GM12878 (cell line): ENCODE measurements around the gene VIL1. TPM values are rescaled to one million over a fixed set of nuclear protein-coding genes. Genes with fewer than 3 reads are reported as not detected.

Experiments used
- ATF7 ChIP-seq: fragments of 450-650 bp; IDR thresholded peaks from 2 replicates; pipeline ENCODE4 v1.6.1; 2016; ENCODE audit warnings: low read depth, mild to moderate bottlenecking
- CUX1 ChIP-seq: IDR thresholded peaks from 2 replicates; pipeline ENCODE4 v1.6.1; 2012; ENCODE audit warnings: improper control_type of control experiment, low read depth, low read length; ENCODE audit not compliant: insufficient replicate concordance
- FOXK2 ChIP-seq: fragments of 450-650 bp; IDR thresholded peaks from 2 replicates; pipeline ENCODE4 v1.6.1; 2017; ENCODE audit warnings: mild to moderate bottlenecking, moderate library complexity
- HDAC6 ChIP-seq: fragments of 200-600 bp; sonication (generic); IDR thresholded peaks from one replicate; pipeline ENCODE4 v1.8.0; 2017; ENCODE audit warnings: antibody characterized with exemption; ENCODE audit not compliant: unreplicated experiment
- KAT2A ChIP-seq: conservative IDR thresholded peaks from 2 replicates; pipeline ENCODE4 v1.6.1; 2011; ENCODE audit warnings: low read depth, low read length; ENCODE audit not compliant: control insufficient read depth
- MXI1 ChIP-seq: fragments of 150-350 bp; IDR thresholded peaks from 2 replicates; pipeline ENCODE4 v1.6.1; 2011; ENCODE audit warnings: low read depth, mild to moderate bottlenecking, inconsistent platforms, low read length, improper control_type of control experiment
- MYC ChIP-seq: IDR thresholded peaks from 2 replicates; pipeline ENCODE4 v1.6.1; 2011; ENCODE audit warnings: mild to moderate bottlenecking, low read length, moderate library complexity, inconsistent platforms; ENCODE audit not compliant: insufficient read depth, insufficient replicate concordance, insufficient read length, severe bottlenecking
- POU2F2 ChIP-seq: IDR thresholded peaks from 3 replicates; pipeline ENCODE4 v1.6.1; 2011; ENCODE audit warnings: low read depth, mild to moderate bottlenecking, low read length, borderline replicate concordance
- RUNX3 ChIP-seq: IDR thresholded peaks from 2 replicates; pipeline ENCODE4 v1.6.1; 2012; ENCODE audit warnings: low read length, inconsistent platforms
- SREBF1 ChIP-seq: IDR thresholded peaks from 2 replicates; pipeline ENCODE4 v1.6.1; 2012; ENCODE audit warnings: mild to moderate bottlenecking, low read length
- SREBF2 ChIP-seq: IDR thresholded peaks from 2 replicates; pipeline ENCODE4 v1.6.1; 2012; ENCODE audit warnings: mild to moderate bottlenecking, low read length
- TCF7 ChIP-seq: IDR thresholded peaks from 2 replicates; pipeline ENCODE4 v1.6.1; 2014; ENCODE audit warnings: antibody characterized with exemption, borderline replicate concordance
- YY1 ChIP-seq: IDR thresholded peaks from 2 replicates; pipeline ENCODE4 v1.6.1; 2011; ENCODE audit warnings: low read depth, mild to moderate bottlenecking, low read length
- ZNF384 ChIP-seq: IDR thresholded peaks from 2 replicates; pipeline ENCODE4 v1.6.1; 2012; ENCODE audit warnings: low read depth, mild to moderate bottlenecking, low read length, improper control_type of control experiment, borderline replicate concordance
- polyA plus RNA-seq, 11 experiments: library from polyadenylated mRNA; depleted of rRNA in 4 of 11; unstranded in 6 of 11; stranded (reverse) in 5 of 11; fragments of >200 nt; fragmentation: Nextera tagmentation in 4 of 11; fragmentation: Illumina TruSeq in 1 of 11; extraction: Ambion mirVana in 4 of 11; extraction: Trizol in 1 of 11; gene quantifications; 1 replicate in 1 of 11; 2 replicates in 10 of 11; pipeline versions ENCODE4 v1.2.1 to v1.2.3, GENCODE V29; 2011 to 2016; ENCODE audit warnings: inconsistent platforms in 2 of 11, missing spikeins in 2 of 11, low read depth in 1 of 11
- total RNA-seq, 4 experiments: library from RNA; depleted of rRNA in 3 of 4; stranded (reverse); fragments of >200 nt in 3 of 4; fragmentation: Illumina TruSeq in 1 of 4; extraction: Trizol in 1 of 4; gene quantifications; 2 replicates each; pipeline versions ENCODE4 v1.2.1 to v1.2.3, GENCODE V29; 2013 to 2021
- TF ChIP-seq, protein P1 (sequence below): fragments of 450-650 bp; IDR thresholded peaks from 2 replicates; pipeline ENCODE4 v1.6.1; 2016; ENCODE audit warnings: mild to moderate bottlenecking
- TF ChIP-seq, protein P2 (sequence below): fragments of 150-350 bp; IDR thresholded peaks from 2 replicates; pipeline ENCODE4 v1.6.1; 2016; ENCODE audit warnings: low read depth, low read length
- TF ChIP-seq, protein P3 (sequence below): fragments of 450-650 bp; formaldehyde crosslinking; IDR thresholded peaks from 2 replicates; pipeline ENCODE4 v1.5.0; 2022; ENCODE audit warnings: mild to moderate bottlenecking, missing genetic modification characterization

The VIL1 gene
- total and polyA plus RNA-seq, 10 of the 15 experiments (the other 5 are each of a cell fraction or from before 2014, with no cell fraction given) = 0.03 to 1.9 (median 0.33) TPM

- TF ChIP-seq ATF7 = no peak
- TF ChIP-seq, protein P1, sequence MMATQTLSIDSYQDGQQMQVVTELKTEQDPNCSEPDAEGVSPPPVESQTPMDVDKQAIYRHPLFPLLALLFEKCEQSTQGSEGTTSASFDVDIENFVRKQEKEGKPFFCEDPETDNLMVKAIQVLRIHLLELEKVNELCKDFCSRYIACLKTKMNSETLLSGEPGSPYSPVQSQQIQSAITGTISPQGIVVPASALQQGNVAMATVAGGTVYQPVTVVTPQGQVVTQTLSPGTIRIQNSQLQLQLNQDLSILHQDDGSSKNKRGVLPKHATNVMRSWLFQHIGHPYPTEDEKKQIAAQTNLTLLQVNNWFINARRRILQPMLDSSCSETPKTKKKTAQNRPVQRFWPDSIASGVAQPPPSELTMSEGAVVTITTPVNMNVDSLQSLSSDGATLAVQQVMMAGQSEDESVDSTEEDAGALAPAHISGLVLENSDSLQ = no peak
- no peak for TF ChIP-seq SREBF2
- TF ChIP-seq KAT2A = no peak
- TF ChIP-seq MXI1 = no peak
- TF ChIP-seq YY1 = peak; percentile 78
- TF ChIP-seq CUX1 = no peak
- no peak for TF ChIP-seq MYC
- no peak; the same call in 1 of the 2 replicates for TF ChIP-seq RUNX3
- TF ChIP-seq, protein P2, sequence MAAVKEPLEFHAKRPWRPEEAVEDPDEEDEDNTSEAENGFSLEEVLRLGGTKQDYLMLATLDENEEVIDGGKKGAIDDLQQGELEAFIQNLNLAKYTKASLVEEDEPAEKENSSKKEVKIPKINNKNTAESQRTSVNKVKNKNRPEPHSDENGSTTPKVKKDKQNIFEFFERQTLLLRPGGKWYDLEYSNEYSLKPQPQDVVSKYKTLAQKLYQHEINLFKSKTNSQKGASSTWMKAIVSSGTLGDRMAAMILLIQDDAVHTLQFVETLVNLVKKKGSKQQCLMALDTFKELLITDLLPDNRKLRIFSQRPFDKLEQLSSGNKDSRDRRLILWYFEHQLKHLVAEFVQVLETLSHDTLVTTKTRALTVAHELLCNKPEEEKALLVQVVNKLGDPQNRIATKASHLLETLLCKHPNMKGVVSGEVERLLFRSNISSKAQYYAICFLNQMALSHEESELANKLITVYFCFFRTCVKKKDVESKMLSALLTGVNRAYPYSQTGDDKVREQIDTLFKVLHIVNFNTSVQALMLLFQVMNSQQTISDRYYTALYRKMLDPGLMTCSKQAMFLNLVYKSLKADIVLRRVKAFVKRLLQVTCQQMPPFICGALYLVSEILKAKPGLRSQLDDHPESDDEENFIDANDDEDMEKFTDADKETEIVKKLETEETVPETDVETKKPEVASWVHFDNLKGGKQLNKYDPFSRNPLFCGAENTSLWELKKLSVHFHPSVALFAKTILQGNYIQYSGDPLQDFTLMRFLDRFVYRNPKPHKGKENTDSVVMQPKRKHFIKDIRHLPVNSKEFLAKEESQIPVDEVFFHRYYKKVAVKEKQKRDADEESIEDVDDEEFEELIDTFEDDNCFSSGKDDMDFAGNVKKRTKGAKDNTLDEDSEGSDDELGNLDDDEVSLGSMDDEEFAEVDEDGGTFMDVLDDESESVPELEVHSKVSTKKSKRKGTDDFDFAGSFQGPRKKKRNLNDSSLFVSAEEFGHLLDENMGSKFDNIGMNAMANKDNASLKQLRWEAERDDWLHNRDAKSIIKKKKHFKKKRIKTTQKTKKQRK = no peak
- TF ChIP-seq TCF7 = no peak
- TF ChIP-seq SREBF1 = no peak; the same call in 1 of the 2 replicates
- TF ChIP-seq HDAC6 = no peak
- TF ChIP-seq POU2F2 = peak; percentile 9; the same call in 2 of the 3 replicates
- TF ChIP-seq, protein P3, sequence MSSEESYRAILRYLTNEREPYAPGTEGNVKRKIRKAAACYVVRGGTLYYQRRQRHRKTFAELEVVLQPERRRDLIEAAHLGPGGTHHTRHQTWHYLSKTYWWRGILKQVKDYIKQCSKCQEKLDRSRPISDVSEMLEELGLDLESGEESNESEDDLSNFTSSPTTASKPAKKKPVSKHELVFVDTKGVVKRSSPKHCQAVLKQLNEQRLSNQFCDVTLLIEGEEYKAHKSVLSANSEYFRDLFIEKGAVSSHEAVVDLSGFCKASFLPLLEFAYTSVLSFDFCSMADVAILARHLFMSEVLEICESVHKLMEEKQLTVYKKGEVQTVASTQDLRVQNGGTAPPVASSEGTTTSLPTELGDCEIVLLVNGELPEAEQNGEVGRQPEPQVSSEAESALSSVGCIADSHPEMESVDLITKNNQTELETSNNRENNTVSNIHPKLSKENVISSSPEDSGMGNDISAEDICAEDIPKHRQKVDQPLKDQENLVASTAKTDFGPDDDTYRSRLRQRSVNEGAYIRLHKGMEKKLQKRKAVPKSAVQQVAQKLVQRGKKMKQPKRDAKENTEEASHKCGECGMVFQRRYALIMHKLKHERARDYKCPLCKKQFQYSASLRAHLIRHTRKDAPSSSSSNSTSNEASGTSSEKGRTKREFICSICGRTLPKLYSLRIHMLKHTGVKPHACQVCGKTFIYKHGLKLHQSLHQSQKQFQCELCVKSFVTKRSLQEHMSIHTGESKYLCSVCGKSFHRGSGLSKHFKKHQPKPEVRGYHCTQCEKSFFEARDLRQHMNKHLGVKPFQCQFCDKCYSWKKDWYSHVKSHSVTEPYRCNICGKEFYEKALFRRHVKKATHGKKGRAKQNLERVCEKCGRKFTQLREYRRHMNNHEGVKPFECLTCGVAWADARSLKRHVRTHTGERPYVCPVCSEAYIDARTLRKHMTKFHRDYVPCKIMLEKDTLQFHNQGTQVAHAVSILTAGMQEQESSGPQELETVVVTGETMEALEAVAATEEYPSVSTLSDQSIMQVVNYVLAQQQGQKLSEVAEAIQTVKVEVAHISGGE (CRISPR knock-in tag) = no peak
- no peak for TF ChIP-seq FOXK2
- no peak for TF ChIP-seq ZNF384
Measured at GRCh38 chr2:218406209-218406948, 12.5 kb upstream of the VIL1 start (continued).
